ENCODE results near the gene SSMEM1. TPM values are rescaled to one million over a fixed set of nuclear protein-coding genes. Genes with fewer than 3 reads are reported as not detected.
A peak's percentile ranks its signal among the peaks of the same experiment; 100 is the strongest.
"Not testable (repeated sequence)": the region's sequence is repeated elsewhere in the genome, so short reads cannot be mapped to it uniquely, and the experiment has no call there.

The SSMEM1 gene
- total and polyA plus RNA-seq, 2 of the 4 experiments (the other 2 are of a cell fraction): 0.07 TPM; not detected in 1

DNA sequence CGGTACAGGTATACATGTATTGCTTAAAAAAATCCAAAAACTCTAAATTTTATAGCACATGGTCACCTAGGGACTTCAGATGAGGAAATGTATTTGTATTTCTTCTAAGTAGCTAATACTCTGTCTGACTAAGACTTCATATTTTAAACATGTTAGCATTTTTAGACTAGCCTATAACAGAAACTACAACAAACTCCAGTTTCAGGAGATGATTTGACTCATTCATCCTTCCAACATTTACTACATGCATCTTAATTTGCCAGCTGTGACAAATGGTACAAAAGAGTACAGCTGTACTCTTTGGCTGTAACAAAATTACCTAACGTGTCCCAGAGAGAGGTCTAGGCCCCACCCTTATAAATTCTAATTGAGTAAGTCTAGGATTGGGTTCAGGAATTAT, 24.7 kb upstream of the SSMEM1 start:
- Histone ChIP-seq H3K9ac (ENCODE audit: low read depth, low read length) (no peak overlapping the region), H2AK5ac (ENCODE audit: low read depth, low read length) (no peak overlapping the region), H3K56ac (ENCODE audit: extremely low read depth, insufficient read depth, low read length) (no peak overlapping the region), H3K23ac (ENCODE audit: low read depth, low read length) (no peak overlapping the region), H3K4me2 (ENCODE audit: low read depth, low read length) (no peak overlapping the region), H3K36me3 (ENCODE audit: control insufficient read depth, insufficient read depth, low read length) (no peaks in the 10 kb centered on the region; the same call in none of the 2 replicates), H4K8ac (ENCODE audit: low read depth in 2 of 2, low read length in 2 of 2) (no peak overlapping the region), H2AFZ (replicated peaks; ENCODE audit: low read length, poor library complexity) (no peak overlapping the region), H3K9me1 (ENCODE audit: insufficient read depth, low read length) (no peaks in the 10 kb centered on the region), H4K20me1 (ENCODE audit: insufficient read depth, low read length) (no peaks in the 10 kb centered on the region), H2BK15ac (ENCODE audit: low read depth, low read length) (no peak overlapping the region), H3K27ac (ENCODE audit: insufficient read depth, low read length) (no peak overlapping the region), H3K27me3 (ENCODE audit: control insufficient read depth, insufficient read depth, low read length) (no peaks in the 10 kb centered on the region), H2BK5ac (ENCODE audit: low read depth, low read length, poor library complexity, severe bottlenecking) (no peak overlapping the region), H3K9me3 (ENCODE audit: control insufficient read depth, insufficient read depth, low read length) (no peaks in the 10 kb centered on the region), H4K5ac (ENCODE audit: low read depth, low read length) (no peak overlapping the region), H3K79me1 (ENCODE audit: low read depth in 1 of 2, low read length in 2 of 2) (peaks cover 0 to 17% of the 10 kb centered on the region in 2 experiments), H2AK9ac (replicated peaks; ENCODE audit: low read depth, low read length, poor library complexity) (no peak overlapping the region), H3K14ac (replicated peaks; ENCODE audit: low read depth, low read length) (no peak overlapping the region), H4K91ac (ENCODE audit: insufficient read depth, low read depth, low read length) (no peak overlapping the region), H2BK120ac (ENCODE audit: low read depth, low read length) (no peak overlapping the region), H3K4me3 (ENCODE audit: insufficient read depth, low read depth, low read length) (no peak overlapping the region), H3K18ac (ENCODE audit: low read depth, low read length) (no peak overlapping the region), H3K4me1 (ENCODE audit: control insufficient read depth, insufficient read depth, low read length) (no peaks in the 10 kb centered on the region), H2BK20ac (ENCODE audit: low read depth, low read length) (no peak overlapping the region), H3K4ac (ENCODE audit: low read depth, low read length) (no peak overlapping the region)
- ChIA-PET CTCF (no interaction called here), POLR2A (ENCODE audit: unreplicated experiment) (no interaction called here)
- DNase-seq (peak; percentile 55), ATAC-seq (ENCODE audit: low read depth) (peak; percentile 78)
- in situ Hi-C loops (cut with MboI; ENCODE audit: low sequenced_read_pairs) (no loop called here), intact Hi-C loops (cut with micrococcal nuclease) (loop anchor here (10.0 kb wide), 1 partner anchor 108 kb away; the partner anchor contains the start of gene KLHDC10), dilution Hi-C loops (cut with HindIII; ENCODE audit: low sequenced_read_pairs, unreplicated experiment) (no loop called here)
- no TSS peak for BruUV-seq (replicated peaks)
- no peak for TF ChIP-seq FOS (IDR thresholded peaks at IDR 0.05; ENCODE audit: low read depth, low read length)
- TF ChIP-seq MAZ (IDR thresholded peaks at IDR 0.05; ENCODE audit: borderline replicate concordance, low read depth, low read length): no peak
- TF ChIP-seq, protein P1, sequence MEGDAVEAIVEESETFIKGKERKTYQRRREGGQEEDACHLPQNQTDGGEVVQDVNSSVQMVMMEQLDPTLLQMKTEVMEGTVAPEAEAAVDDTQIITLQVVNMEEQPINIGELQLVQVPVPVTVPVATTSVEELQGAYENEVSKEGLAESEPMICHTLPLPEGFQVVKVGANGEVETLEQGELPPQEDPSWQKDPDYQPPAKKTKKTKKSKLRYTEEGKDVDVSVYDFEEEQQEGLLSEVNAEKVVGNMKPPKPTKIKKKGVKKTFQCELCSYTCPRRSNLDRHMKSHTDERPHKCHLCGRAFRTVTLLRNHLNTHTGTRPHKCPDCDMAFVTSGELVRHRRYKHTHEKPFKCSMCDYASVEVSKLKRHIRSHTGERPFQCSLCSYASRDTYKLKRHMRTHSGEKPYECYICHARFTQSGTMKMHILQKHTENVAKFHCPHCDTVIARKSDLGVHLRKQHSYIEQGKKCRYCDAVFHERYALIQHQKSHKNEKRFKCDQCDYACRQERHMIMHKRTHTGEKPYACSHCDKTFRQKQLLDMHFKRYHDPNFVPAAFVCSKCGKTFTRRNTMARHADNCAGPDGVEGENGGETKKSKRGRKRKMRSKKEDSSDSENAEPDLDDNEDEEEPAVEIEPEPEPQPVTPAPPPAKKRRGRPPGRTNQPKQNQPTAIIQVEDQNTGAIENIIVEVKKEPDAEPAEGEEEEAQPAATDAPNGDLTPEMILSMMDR (conservative IDR thresholded peaks at IDR 0.05; ENCODE audit: low read depth, low read length): no peak
- TF ChIP-seq, protein P2, sequence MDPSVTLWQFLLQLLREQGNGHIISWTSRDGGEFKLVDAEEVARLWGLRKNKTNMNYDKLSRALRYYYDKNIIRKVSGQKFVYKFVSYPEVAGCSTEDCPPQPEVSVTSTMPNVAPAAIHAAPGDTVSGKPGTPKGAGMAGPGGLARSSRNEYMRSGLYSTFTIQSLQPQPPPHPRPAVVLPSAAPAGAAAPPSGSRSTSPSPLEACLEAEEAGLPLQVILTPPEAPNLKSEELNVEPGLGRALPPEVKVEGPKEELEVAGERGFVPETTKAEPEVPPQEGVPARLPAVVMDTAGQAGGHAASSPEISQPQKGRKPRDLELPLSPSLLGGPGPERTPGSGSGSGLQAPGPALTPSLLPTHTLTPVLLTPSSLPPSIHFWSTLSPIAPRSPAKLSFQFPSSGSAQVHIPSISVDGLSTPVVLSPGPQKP (IDR thresholded peaks at IDR 0.05; ENCODE audit: borderline replicate concordance, low read depth, low read length): no peak
- no peak for TF ChIP-seq RAD21 (IDR thresholded peaks at IDR 0.05; ENCODE audit: low read length)
- no CpG with 5 or more reads among the region's 2 CpGs for WGBS, 2 experiments (ENCODE audit: extremely low coverage in 2 of 2, insufficient read length in 1 of 2)

DNA sequence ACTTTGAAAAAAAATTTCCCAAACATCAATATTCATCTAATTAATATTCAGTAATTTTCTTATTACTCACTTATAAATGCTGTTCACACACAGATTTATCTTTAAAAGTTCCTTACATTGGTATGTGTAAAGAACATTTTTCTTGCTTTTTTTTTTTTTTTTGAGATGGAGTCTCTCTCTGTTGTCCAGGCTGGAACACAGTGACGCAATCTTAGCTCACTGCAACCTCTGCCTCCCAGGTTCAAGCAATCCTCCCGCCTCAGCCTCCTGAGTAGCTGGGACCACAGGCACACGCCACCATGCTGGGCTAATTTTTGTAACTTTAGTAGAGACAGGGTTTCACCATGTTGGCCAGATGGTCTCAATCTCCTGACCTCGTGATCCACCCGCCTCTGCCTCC, 23.3 kb upstream of the SSMEM1 start:
- H3K9me1 ChIP-seq (ENCODE audit: insufficient read depth, low read length); H3K27ac ChIP-seq (ENCODE audit: insufficient read depth, low read length); H2AFZ ChIP-seq (replicated peaks; ENCODE audit: low read length, poor library complexity); H3K79me1 ChIP-seq (ENCODE audit: low read depth in 1 of 2, low read length in 2 of 2); H3K18ac ChIP-seq (ENCODE audit: low read depth, low read length); H4K5ac ChIP-seq (ENCODE audit: low read depth, low read length); H3K14ac ChIP-seq (replicated peaks; ENCODE audit: low read depth, low read length); in situ Hi-C loops (cut with MboI; ENCODE audit: low sequenced_read_pairs); H2AK5ac ChIP-seq (ENCODE audit: low read depth, low read length); CTCF ChIA-PET; POLR2A ChIA-PET (ENCODE audit: unreplicated experiment); H3K9me3 ChIP-seq (ENCODE audit: control insufficient read depth, insufficient read depth, low read length); H3K23ac ChIP-seq (ENCODE audit: low read depth, low read length); H3K4me1 ChIP-seq (ENCODE audit: control insufficient read depth, insufficient read depth, low read length); H2BK5ac ChIP-seq (ENCODE audit: low read depth, low read length, poor library complexity, severe bottlenecking); H3K27me3 ChIP-seq (ENCODE audit: control insufficient read depth, insufficient read depth, low read length); DNase-seq; H2BK15ac ChIP-seq (ENCODE audit: low read depth, low read length); H4K8ac ChIP-seq (ENCODE audit: low read depth in 2 of 2, low read length in 2 of 2); H2BK120ac ChIP-seq (ENCODE audit: low read depth, low read length); H4K20me1 ChIP-seq (ENCODE audit: insufficient read depth, low read length); dilution Hi-C loops (cut with HindIII; ENCODE audit: low sequenced_read_pairs, unreplicated experiment); H3K4me2 ChIP-seq (ENCODE audit: low read depth, low read length); H3K9ac ChIP-seq (ENCODE audit: low read depth, low read length); ATAC-seq (ENCODE audit: low read depth); H3K4me3 ChIP-seq (ENCODE audit: insufficient read depth, low read depth, low read length); H3K56ac ChIP-seq (ENCODE audit: extremely low read depth, insufficient read depth, low read length); BruUV-seq (replicated peaks); H4K91ac ChIP-seq (ENCODE audit: insufficient read depth, low read depth, low read length); H3K4ac ChIP-seq (ENCODE audit: low read depth, low read length); H3K36me3 ChIP-seq (ENCODE audit: control insufficient read depth, insufficient read depth, low read length); H2AK9ac ChIP-seq (replicated peaks; ENCODE audit: low read depth, low read length, poor library complexity); H2BK20ac ChIP-seq (ENCODE audit: low read depth, low read length): not testable (repeated sequence)
- WGBS, 2 experiments (ENCODE audit: extremely low coverage in 2 of 2, insufficient read length in 1 of 2): no CpG with 5 or more reads among the region's 5 CpGs
- intact Hi-C loops (cut with micrococcal nuclease): loop anchor here (10.0 kb wide), 1 partner anchor 110 kb away; the partner anchor contains the start of gene KLHDC10

All from IMR-90 (cell line).